Activated CD8-positive, alpha-beta memory T cell treated with anti-CD3 and anti-CD28 coated beads, Interleukin-2, amount 50 U/mL, for 24 hours (primary cell): ENCODE data around the gene SEC16B.

Experiments
- DNase-seq: peaks from one replicate; pipeline ENCODE4 v3.0.0-alpha.2; 2020; ENCODE audit errors: extremely low read depth

Gene SEC16B

DNA sequence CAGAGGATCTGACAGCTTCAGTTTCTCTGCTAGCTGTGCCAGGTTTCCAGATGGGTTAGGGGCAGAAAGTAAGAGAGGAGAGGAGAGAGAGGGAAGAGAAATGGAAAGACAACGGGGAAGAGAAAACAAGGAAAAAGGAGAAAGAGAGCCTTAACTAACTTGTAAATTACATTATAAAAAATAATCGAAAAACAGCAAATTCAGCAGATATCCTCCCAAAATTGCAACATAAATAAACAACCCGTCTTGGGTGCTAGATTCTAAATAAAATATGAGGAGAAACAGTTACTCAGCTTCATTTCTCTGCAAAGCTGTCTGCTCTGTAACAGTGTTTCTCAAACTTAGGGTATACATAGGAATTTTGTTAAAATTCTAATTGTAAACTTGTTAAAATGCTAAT lies 29.2 kb downstream of the SEC16B start:
- DNase-seq = no peak

- no peak for DNase-seq
These were observed 31.9 kb downstream of the SEC16B start for GRCh38 chr1:177937931-177938330.

DNA sequence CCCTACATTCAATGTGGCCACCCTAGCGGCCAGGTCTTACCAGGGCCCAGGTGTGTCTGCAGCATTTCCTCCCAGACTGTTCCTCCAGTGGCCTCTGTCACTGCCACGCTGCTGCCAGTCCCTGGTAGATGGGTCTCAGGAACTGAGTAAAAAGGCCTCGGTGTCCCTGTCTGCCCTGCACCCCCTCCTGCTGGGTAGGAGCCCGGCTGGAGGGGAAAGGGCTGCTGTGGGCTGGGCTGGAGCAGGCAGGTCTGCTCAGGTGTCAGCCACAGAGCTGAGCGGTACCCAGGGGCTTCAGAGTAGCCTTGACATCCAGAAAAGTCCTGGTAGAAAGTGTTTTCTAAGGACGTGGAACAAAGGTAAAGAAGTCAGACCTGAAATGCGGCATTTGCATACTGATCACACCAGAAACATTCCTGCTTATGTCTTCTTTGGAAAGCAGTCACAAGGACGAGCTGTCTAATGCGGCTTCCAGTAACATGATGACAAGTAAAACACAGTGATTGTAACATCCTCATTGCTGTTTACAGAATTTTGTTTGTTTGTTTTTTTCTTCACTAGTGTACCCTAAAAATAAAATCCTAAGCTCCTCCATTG lies 32.6 kb downstream of the SEC16B start:
- no peak for DNase-seq

DNA sequence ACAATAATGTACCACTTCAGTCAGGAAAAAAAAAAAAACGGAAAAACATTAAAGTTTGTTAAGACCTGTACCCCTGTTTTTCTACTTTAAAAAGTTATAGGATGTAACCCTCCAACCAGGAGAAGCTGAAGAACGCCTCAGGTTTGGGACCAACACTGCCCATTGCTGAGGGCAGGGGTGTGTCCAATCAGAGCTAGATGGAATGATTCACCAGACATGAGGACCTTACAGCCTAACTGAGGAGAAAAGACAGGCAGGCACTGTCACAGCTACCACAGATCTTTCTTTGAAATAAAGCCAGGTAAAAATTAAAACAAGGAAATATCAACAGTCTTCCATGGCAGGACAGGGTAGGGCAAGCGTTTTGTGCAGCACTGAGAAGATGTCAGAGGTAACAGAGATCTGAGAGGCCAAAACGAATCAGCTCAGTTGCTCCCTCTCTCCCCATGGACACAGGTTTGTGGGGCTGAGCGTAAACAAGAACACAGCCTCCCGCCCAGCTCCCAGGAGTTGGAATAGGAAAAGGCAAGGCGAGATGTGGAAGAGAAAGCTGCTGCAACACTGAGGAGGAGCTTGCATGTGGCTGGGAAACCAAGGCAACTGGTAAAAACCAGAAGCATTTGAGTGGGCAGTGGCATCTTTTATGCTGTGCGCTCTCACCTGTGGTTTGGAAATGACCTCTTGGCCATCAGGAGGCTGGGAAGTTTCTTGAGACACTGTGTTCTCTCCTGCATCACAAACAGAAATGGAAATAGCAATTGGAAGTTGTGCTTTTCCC lies 34.0 kb downstream of the SEC16B start:
- no peak for DNase-seq

DNA sequence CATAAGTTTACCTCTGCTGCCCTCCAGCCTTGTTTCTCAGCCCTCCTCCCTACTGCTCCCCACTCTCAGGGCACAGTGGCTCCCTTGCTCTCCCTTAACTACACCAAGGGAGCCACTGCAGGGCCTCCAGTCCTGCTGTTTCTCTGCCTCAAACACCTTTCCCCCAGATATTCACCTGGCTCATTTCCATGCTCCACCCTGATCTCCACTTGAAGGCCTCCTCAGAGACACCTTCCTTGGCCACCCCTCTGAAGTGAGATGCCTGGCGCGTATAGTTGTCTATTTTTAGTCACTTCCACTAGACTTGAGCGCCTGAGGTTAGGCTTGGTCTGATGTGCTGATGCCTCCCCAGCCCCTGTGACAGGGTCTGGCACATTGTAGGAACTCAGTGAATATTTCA lies 34.9 kb downstream of the SEC16B start:
- DNase-seq = no peak

- DNase-seq = no peak
These were observed 35.4 kb downstream of the SEC16B start for GRCh38 chr1:177934461-177934860.

GRCh38 chr1:177933881-177934280 lies 36.0 kb downstream of the SEC16B start:
- DNase-seq = no peak

- no peak for DNase-seq
These were observed 37.7 kb downstream of the SEC16B start for GRCh38 chr1:177932123-177932522.

DNA sequence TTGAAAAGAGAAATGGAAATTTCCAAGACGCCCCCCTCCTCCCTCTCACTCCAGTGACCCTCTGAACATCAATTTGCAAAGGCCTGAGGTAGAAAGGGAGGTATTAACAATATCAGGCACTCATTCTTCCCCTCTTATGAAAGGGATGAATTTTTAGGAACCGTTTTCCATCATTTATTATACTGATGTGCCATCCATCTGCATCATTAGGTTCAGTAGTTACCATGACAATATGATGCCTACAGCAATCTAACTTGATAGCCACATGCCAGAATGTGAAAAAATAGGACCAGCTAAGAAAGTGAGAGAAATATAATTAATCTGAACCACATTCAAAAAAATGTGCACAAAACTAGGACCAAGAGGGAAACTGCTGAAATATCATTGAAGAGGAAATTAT lies 40.9 kb downstream of the SEC16B start:
- DNase-seq = no peak

DNA sequence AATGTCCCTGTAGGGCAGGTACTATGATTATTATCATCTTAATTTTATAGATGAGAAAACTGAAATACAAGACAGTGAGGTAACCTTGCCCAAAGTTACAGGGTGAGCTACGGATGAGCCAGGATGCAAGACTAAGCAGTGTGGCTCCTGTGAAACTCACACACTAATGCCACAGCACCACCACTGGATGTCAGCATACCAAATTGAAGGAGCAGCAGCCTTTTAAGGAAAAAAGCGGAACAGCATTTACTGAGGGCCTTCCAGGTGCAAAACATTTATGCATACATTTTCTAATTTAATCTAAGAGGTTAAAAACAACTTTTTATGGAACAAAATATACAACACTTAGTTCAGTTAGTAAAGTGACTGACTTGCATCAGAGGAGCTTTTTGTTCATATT lies 41.7 kb downstream of the SEC16B start:
- no peak for DNase-seq

- no peak for DNase-seq
These were observed 42.7 kb downstream of the SEC16B start for GRCh38 chr1:177927021-177927596.

DNA sequence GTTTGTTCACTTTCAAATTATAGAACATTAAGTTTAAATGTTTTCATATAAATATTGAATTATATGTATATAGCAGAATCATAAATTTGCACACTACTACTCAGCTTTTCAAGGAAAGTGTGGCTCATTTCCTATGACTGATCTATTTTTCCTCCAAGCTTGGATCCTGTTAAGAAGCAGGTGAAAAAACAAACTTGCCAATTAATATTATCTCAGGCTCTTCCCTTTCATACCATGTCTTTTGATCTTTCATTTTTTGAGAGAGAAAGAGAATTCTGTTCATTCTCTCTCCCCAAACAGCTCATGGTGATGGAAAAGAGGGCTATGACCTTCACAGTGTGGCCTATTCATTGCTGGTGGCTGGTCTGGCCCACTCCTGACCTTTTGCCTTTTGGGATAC lies 43.7 kb downstream of the SEC16B start:
- DNase-seq = no peak

- no peak for DNase-seq
These were observed 44.9 kb downstream of the SEC16B start for GRCh38 chr1:177925006-177925405.

GRCh38 chr1:177923441-177923840 lies 46.4 kb downstream of the SEC16B start:
- no peak for DNase-seq

DNA sequence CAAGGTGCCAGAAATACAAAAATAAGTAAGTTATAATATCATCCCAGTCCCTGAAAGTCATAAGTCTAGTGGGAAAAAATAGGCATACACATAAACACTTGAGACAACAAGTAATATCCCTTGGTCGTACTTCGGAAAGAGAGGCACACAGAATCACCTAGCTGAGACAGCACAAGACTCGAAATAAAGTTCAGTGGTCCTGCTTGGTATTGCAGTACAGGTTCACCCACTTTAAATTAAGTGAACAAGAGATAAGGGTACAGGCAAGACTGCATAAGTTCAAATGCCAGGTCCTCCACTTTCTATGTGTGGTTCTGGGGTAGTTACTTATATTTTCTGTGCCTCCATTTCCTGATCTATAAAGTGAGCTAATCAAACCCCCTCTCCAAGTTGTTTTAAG lies 47.6 kb downstream of the SEC16B start:
- DNase-seq = no peak

DNA sequence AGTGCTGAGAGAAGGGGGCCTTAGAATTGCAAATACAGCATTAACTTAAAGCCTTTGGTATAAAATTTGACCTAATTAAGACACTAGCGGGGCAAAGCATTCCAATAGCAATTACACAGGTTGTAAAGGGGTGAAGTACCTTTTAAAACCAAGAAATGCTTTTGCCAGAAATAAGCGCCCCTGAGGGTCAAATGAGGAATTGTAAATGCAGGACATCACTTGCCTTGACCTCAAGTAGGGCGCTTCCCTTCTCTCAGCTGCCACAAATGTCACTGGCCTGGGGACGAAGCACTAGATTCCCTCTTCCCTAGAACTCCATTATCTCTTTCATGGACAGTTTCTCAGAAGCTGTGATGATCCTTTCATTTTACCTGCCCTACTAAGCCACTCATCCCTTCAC lies 48.3 kb downstream of the SEC16B start:
- no peak for DNase-seq

DNA sequence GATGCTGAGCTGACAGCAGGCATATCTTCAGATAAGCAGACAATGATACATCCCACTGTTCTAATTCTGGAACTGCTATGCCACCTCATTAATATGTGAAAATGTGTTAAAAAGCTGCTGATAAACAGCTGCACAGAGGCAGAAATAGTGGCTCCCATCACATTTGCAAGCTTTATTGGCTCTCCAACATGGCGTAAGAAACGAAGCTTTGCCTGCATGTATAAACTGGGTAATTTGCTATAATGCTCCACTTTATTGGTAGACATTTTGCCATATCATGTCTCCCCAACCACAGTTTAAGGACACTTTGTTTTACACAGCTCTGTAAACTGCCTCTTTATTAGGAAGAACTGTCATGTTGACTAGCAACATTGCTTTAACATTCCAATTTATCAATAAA lies 49.8 kb downstream of the SEC16B start:
- DNase-seq = no peak

GRCh38 chr1:177915641-177916040 lies 54.2 kb downstream of the SEC16B start:
- no peak for DNase-seq

DNA sequence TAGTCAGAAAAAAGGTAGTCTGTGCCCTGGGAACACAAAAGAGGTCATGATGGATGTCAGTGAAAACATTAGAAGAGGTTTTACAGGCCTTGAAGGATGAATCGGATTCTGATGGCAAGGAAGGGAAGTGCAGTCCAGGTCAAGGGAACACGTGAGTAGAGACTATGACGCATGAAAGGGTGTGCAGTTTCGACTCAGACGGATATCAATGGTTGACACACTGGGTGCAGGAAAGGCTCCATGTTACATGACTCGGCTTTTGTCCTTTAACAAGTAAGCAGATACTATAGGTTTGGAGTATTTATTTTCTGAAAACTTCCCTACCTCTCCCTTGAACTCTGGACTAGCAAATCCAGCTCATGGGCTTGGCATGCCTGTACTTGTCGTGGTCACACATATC lies 55.3 kb downstream of the SEC16B start:
- DNase-seq = no peak

- no peak for DNase-seq
These were observed 55.9 kb downstream of the SEC16B start for GRCh38 chr1:177913762-177914540.

- DNase-seq = no peak
These were observed 56.9 kb downstream of the SEC16B start for GRCh38 chr1:177912991-177913390.

DNA sequence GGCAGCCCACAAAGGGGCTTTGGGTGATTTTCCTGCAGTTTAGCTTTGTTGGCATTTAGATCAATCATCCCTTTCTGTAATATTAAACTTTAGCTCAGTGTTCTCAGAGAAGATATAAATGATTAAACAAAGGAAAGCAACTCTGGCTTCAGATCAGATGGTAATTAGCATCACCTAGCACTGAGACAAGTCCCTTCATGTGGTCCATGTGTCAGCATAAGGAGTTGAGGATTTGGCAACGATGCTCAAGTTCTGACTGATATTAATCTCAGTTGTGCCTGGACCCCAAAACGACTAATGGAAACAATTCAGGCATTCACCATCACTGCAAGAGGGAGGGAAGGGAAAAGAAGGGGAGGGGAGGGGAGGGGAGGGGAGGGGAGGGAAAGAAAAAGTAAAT lies 60.4 kb downstream of the SEC16B start:
- no peak for DNase-seq

- DNase-seq = no peak
These were observed 62.9 kb downstream of the SEC16B start for GRCh38 chr1:177907000-177907399.
